HepG2 (cell line): ENCODE results near the gene SMO. TPM values are rescaled to one million over a fixed set of nuclear protein-coding genes. Genes with fewer than 3 reads are reported as not detected.

Source experiments
- ARID4A ChIP-seq: sonication (generic); formaldehyde crosslinking; IDR thresholded peaks from 2 replicates; pipeline ENCODE4 v1.5.0; 2020; ENCODE audit warnings: mild to moderate bottlenecking, missing genetic modification reagents, borderline replicate concordance
- CHD4 ChIP-seq: fragments of 200-600 bp; sonication (generic); IDR thresholded peaks from 2 replicates; pipeline ENCODE4 v1.7.0; 2017; ENCODE audit warnings: mild to moderate bottlenecking, low read length, borderline replicate concordance
- ELF1 ChIP-seq: sonication (generic); formaldehyde crosslinking; IDR thresholded peaks from 2 replicates; pipeline ENCODE4 v1.4.0; 2020; ENCODE audit warnings: missing genetic modification reagents
- FOSL2 ChIP-seq: sonication (generic); formaldehyde crosslinking; IDR thresholded peaks from 2 replicates; pipeline ENCODE4 v1.4.0; 2020; ENCODE audit warnings: missing genetic modification reagents
- HMG20B ChIP-seq: conservative IDR thresholded peaks from 2 replicates; pipeline ENCODE4 v1.6.1; 2016; ENCODE audit warnings: missing genetic modification reagents, missing compliant biosample characterization
- HNRNPK ChIP-seq: fragments of 200-400 bp; formaldehyde crosslinking; IDR thresholded peaks from 2 replicates; pipeline ENCODE4 v1.6.1; 2018; ENCODE audit warnings: low read length, low read depth, moderate library complexity, mild to moderate bottlenecking; ENCODE audit not compliant: poor library complexity, severe bottlenecking
- KMT2A ChIP-seq: sonication (generic); formaldehyde crosslinking; IDR thresholded peaks from 2 replicates; pipeline ENCODE4 v1.4.0; 2020; ENCODE audit warnings: missing genetic modification reagents
- MEIS1 ChIP-seq: sonication (generic); formaldehyde crosslinking; IDR thresholded peaks from 2 replicates; pipeline ENCODE4 v1.9.0; 2021; ENCODE audit warnings: mild to moderate bottlenecking, missing genetic modification reagents, moderate library complexity, borderline replicate concordance
- NCOA5 ChIP-seq: sonication (generic); formaldehyde crosslinking; IDR thresholded peaks from 2 replicates; pipeline ENCODE4 v1.4.0; 2020; ENCODE audit warnings: missing genetic modification reagents
- NR0B2 ChIP-seq: sonication (generic); formaldehyde crosslinking; IDR thresholded peaks from 2 replicates; pipeline ENCODE4 v1.4.0; 2020; ENCODE audit warnings: mild to moderate bottlenecking, missing genetic modification reagents
- NR1H2 ChIP-seq: sonication (generic); formaldehyde crosslinking; IDR thresholded peaks from 2 replicates; pipeline ENCODE4 v1.8.1; 2022; ENCODE audit warnings: low read depth, missing genetic modification reagents, borderline replicate concordance
- RXRB ChIP-seq: IDR thresholded peaks from 2 replicates; pipeline ENCODE4 v1.6.1; 2016; ENCODE audit warnings: borderline replicate concordance, missing genetic modification reagents, missing compliant biosample characterization
- SRF ChIP-seq: IDR thresholded peaks from 2 replicates; pipeline ENCODE4 v1.6.1; 2011; ENCODE audit warnings: mild to moderate bottlenecking, low read depth, low read length, moderate library complexity
- TFDP2 ChIP-seq: sonication (generic); formaldehyde crosslinking; IDR thresholded peaks from 2 replicates; pipeline ENCODE4 v1.4.0; 2020; ENCODE audit warnings: missing genetic modification reagents
- THAP11 ChIP-seq: IDR thresholded peaks from 2 replicates; pipeline ENCODE4 v1.6.1; 2016; ENCODE audit warnings: missing biosample characterization, missing genetic modification reagents
- ZMYM3 ChIP-seq: sonication (generic); formaldehyde crosslinking; IDR thresholded peaks from 2 replicates; pipeline ENCODE4 v1.5.1; 2020; ENCODE audit warnings: mild to moderate bottlenecking, missing genetic modification reagents
- ZNF20 ChIP-seq: sonication (generic); formaldehyde crosslinking; IDR thresholded peaks from 2 replicates; pipeline ENCODE4 v1.4.0; 2020; ENCODE audit warnings: mild to moderate bottlenecking, moderate library complexity, missing genetic modification reagents
- ZNF281 ChIP-seq: sonication (generic); formaldehyde crosslinking; IDR thresholded peaks from 2 replicates; pipeline ENCODE4 v1.4.0; 2020; ENCODE audit warnings: missing genetic modification reagents, borderline replicate concordance
- ZNF367 ChIP-seq: sonication (generic); formaldehyde crosslinking; IDR thresholded peaks from 2 replicates; pipeline ENCODE4 v1.4.0; 2020; ENCODE audit warnings: missing genetic modification reagents, borderline replicate concordance
- polyA plus RNA-seq, 8 experiments: library from polyadenylated mRNA; depleted of rRNA in 3 of 8; stranded (reverse) in 7 of 8; unstranded in 1 of 8; fragments of >200 nt; fragmentation: Illumina TruSeq in 4 of 8; extraction: Trizol in 4 of 8; gene quantifications; 2 replicates each; pipeline versions ENCODE4 v1.2.1 to v1.2.3, GENCODE V29; 2011 to 2016; ENCODE audit warnings: low read depth in 4 of 8, missing spikeins in 1 of 8, mixed read lengths in 1 of 8; ENCODE audit not compliant: insufficient read depth in 1 of 8
- total RNA-seq, 5 experiments: library from RNA; depleted of rRNA; stranded (reverse); fragments of >200 nt; fragmentation: Illumina TruSeq; extraction: Trizol; gene quantifications; 2 replicates each; pipeline ENCODE4 v1.2.3, GENCODE V29; 2016; ENCODE audit warnings: low read depth in 1 of 5

Gene SMO
- total and polyA plus RNA-seq, 2 of the 13 experiments (the other 11 are each of a cell fraction or from before 2014, with no cell fraction given), result 23.8 to 32.3 TPM

- TF ChIP-seq ARID4A (CRISPR knock-in tag) (peak; percentile 53; the same call in 1 of the 2 replicates), FOSL2 (CRISPR knock-in tag) (peak; percentile 46), NR0B2 (CRISPR knock-in tag) (no peak), ZNF367 (CRISPR knock-in tag) (no peak), HNRNPK (peak; percentile 72), KMT2A (peak; percentile 83), NR1H2 (CRISPR knock-in tag) (no peak), NCOA5 (CRISPR knock-in tag) (no peak), CHD4 (no peak), ELF1 (no peak), TFDP2 (CRISPR knock-in tag) (peak; percentile 57; the same call in 1 of the 2 replicates), ZNF281 (peak; percentile 75), THAP11 (CRISPR knock-in tag) (peak; percentile 61), MEIS1 (CRISPR knock-in tag) (no peak), HMG20B (CRISPR knock-in tag) (no peak), SRF (no peak), ZNF20 (CRISPR knock-in tag) (no peak), ZMYM3 (CRISPR knock-in tag) (0 out of 2 replicates have a peak, but pooled peaks have one; percentile 13), RXRB (CRISPR knock-in tag) (peak; percentile 24; the same call in 1 of the 2 replicates)
Measured at GRCh38 chr7:129188372-129188891, at the start of gene SMO (continued).
